ENCODE measurements around the gene FUT6. TPM values are rescaled to one million over a fixed set of nuclear protein-coding genes. Genes with fewer than 3 reads are reported as not detected.
A peak's percentile ranks its signal among the peaks of the same experiment; 100 is the strongest.

FUT6 gene
- total RNA-seq, 2 experiments from 2014 or later, result not detected

- ChIA-PET POLR2A (interaction anchor here (1.1 to 2.3 kb wide), 4 partner anchors 19 to 219 kb away, joined by 4 to 30 read pairs (median 14); partner anchors contain the start of genes NDUFA11 and VMAC), CTCF (interaction anchor here (0.6 to 2.3 kb wide), 42 partner anchors 8 to 892 kb away, joined by 3 to 58 read pairs (median 5); partner anchors contain the start of genes CATSPERD, CLPP, DUS3L and FUT6)
- Mint-ChIP-seq H3K27me3 (peaks cover 38% of the 10 kb centered on the region), H3K4me1 (peaks cover 23% of the 10 kb centered on the region), H3K9me3 (no peaks in the 10 kb centered on the region), H3K27ac (no peak overlapping the region), H3K36me3 (ENCODE audit: low read depth) (no peaks in the 10 kb centered on the region), H3K4me3 (peak overlapping the region; percentile 63)
- DNase-seq, result no peak
Measured at GRCh38 chr19:5803441-5803751, 36.1 kb downstream of the FUT6 start.

GRCh38 chr19:5801796-5802619 lies 37.5 kb downstream of the FUT6 start:
- ChIA-PET CTCF (no interaction called here), POLR2A (no interaction called here)
- Mint-ChIP-seq H3K9me3 (no peaks in the 10 kb centered on the region), H3K27ac (no peak overlapping the region), H3K36me3 (ENCODE audit: low read depth) (no peaks in the 10 kb centered on the region), H3K4me1 (peaks cover 23% of the 10 kb centered on the region), H3K27me3 (peaks cover 33% of the 10 kb centered on the region), H3K4me3 (no peak overlapping the region)
- DNase-seq, result no peak

GRCh38 chr19:5800361-5801270 lies 38.9 kb downstream of the FUT6 start:
- peaks cover 22% of the 10 kb centered on the region for H3K27me3 Mint-ChIP-seq
- H3K9me3 Mint-ChIP-seq, result no peaks in the 10 kb centered on the region
- H3K36me3 Mint-ChIP-seq (ENCODE audit: low read depth), result no peaks in the 10 kb centered on the region
- ChIA-PET POLR2A (interaction anchor here (1.4 kb wide), 1 partner anchor 10 kb away, joined by 4 read pairs; the partner anchor contains the start of gene DUS3L), CTCF (no interaction called here)
- peaks cover 23% of the 10 kb centered on the region for H3K4me1 Mint-ChIP-seq
- DNase-seq, result no peak
- no peak overlapping the region for H3K4me3 Mint-ChIP-seq
- no peak overlapping the region for H3K27ac Mint-ChIP-seq

- Mint-ChIP-seq H3K27me3 (peaks cover 18% of the 10 kb centered on the region), H3K27ac (no peak overlapping the region), H3K4me3 (no peak overlapping the region), H3K4me1 (peaks cover 20% of the 10 kb centered on the region), H3K9me3 (no peaks in the 10 kb centered on the region), H3K36me3 (ENCODE audit: low read depth) (no peaks in the 10 kb centered on the region)
- POLR2A ChIA-PET, result interaction anchor here (0.5 to 1.4 kb wide), 2 partner anchors 9 kb away, joined by 3 to 4 read pairs; partner anchors contain the start of gene DUS3L
- no peak for DNase-seq
- CTCF ChIA-PET, result no interaction called here
Measured at GRCh38 chr19:5799247-5800241, 40.0 kb downstream of the FUT6 start.

GRCh38 chr19:5798244-5798643 lies 41.3 kb downstream of the FUT6 start:
- H3K4me3 Mint-ChIP-seq, result no peak overlapping the region
- no peak overlapping the region for H3K27ac Mint-ChIP-seq
- no peaks in the 10 kb centered on the region for H3K36me3 Mint-ChIP-seq (ENCODE audit: low read depth)
- no peaks in the 10 kb centered on the region for H3K9me3 Mint-ChIP-seq
- DNase-seq, result no peak
- ChIA-PET CTCF (no interaction called here), POLR2A (interaction anchor here (1.5 kb wide), 1 partner anchor 10 kb away, joined by 3 read pairs; no protein-coding TSS in a partner anchor)
- peaks cover 10% of the 10 kb centered on the region for H3K27me3 Mint-ChIP-seq
- peaks cover 9% of the 10 kb centered on the region for H3K4me1 Mint-ChIP-seq

GRCh38 chr19:5795382-5795919 lies 44.1 kb downstream of the FUT6 start:
- DNase-seq, result no peak
- Mint-ChIP-seq H3K4me1 (peaks cover 8% of the 10 kb centered on the region), H3K36me3 (ENCODE audit: low read depth) (peaks cover 4% of the 10 kb centered on the region), H3K27me3 (peaks cover 2% of the 10 kb centered on the region), H3K27ac (no peak overlapping the region), H3K9me3 (no peaks in the 10 kb centered on the region), H3K4me3 (no peak overlapping the region)
- ChIA-PET POLR2A (interaction anchor here (1.5 to 3.0 kb wide), 2 partner anchors 9 to 108 kb away, joined by 4 to 6 read pairs; partner anchors contain the start of genes NDUFA11 and NRTN), CTCF (interaction anchor here (0.7 to 1.5 kb wide), 4 partner anchors 9 to 185 kb away, joined by 3 to 6 read pairs (median 4); partner anchors contain the start of gene NRTN)

- ChIA-PET CTCF (interaction anchor here (0.6 to 5.1 kb wide), 6 partner anchors 11 to 511 kb away, joined by 3 to 54 read pairs (median 4); no protein-coding TSS in a partner anchor), POLR2A (interaction anchor here (3.0 kb wide), 1 partner anchor 111 kb away, joined by 6 read pairs; the partner anchor contains the start of gene NDUFA11)
- H3K36me3 Mint-ChIP-seq (ENCODE audit: low read depth), result peaks cover 18% of the 10 kb centered on the region
- no peak overlapping the region for H3K4me3 Mint-ChIP-seq
- no peak for DNase-seq
- no peak overlapping the region for H3K27ac Mint-ChIP-seq
- H3K4me1 Mint-ChIP-seq, result peaks cover 16% of the 10 kb centered on the region
- H3K27me3 Mint-ChIP-seq, result no peaks in the 10 kb centered on the region
- H3K9me3 Mint-ChIP-seq, result no peaks in the 10 kb centered on the region
Measured at GRCh38 chr19:5793188-5793587, 46.3 kb downstream of the FUT6 start.

- no peaks in the 10 kb centered on the region for H3K9me3 Mint-ChIP-seq
- ChIA-PET POLR2A (interaction anchor here (1.9 kb wide), 1 partner anchor 101 kb away, joined by 6 read pairs; no protein-coding TSS in a partner anchor), CTCF (interaction anchor here (0.6 to 5.1 kb wide), 2 partner anchors 12 to 329 kb away, joined by 3 to 54 read pairs; no protein-coding TSS in a partner anchor)
- H3K4me1 Mint-ChIP-seq, result peaks cover 16% of the 10 kb centered on the region
- peaks cover 21% of the 10 kb centered on the region for H3K36me3 Mint-ChIP-seq (ENCODE audit: low read depth)
- H3K27ac Mint-ChIP-seq, result no peak overlapping the region
- H3K27me3 Mint-ChIP-seq, result no peaks in the 10 kb centered on the region
- no peak for DNase-seq
- no peak overlapping the region for H3K4me3 Mint-ChIP-seq
Measured at GRCh38 chr19:5792224-5792623, 47.3 kb downstream of the FUT6 start.

- H3K9me3 Mint-ChIP-seq, result no peaks in the 10 kb centered on the region
- CTCF ChIA-PET, result interaction anchor here (0.7 to 5.1 kb wide), 7 partner anchors 12 to 113 kb away, joined by 3 to 54 read pairs (median 4); partner anchors contain the start of gene NDUFA11
- no peaks in the 10 kb centered on the region for H3K27me3 Mint-ChIP-seq
- DNase-seq, result peak; percentile 97
- H3K36me3 Mint-ChIP-seq (ENCODE audit: low read depth), result peaks cover 31% of the 10 kb centered on the region
- H3K4me3 Mint-ChIP-seq, result peak within 1 kb of the TSS; percentile 99
- peaks cover 16% of the 10 kb centered on the region for H3K4me1 Mint-ChIP-seq
- POLR2A ChIA-PET, result interaction anchor here (0.6 to 2.6 kb wide), 10 partner anchors 8 to 113 kb away, joined by 3 to 17 read pairs (median 4); partner anchors contain the start of genes CATSPERD, LONP1 and NDUFA11
- H3K27ac Mint-ChIP-seq, result peak within 1 kb of the TSS; percentile 100
Measured at GRCh38 chr19:5790559-5791520, 48.7 kb downstream of the FUT6 start, which contains the start of gene DUS3L. TSS of gene DUS3L (minus strand) at chr19:5791163. CDS start at chr19:5791141, 22 bp downstream.

GRCh38 chr19:5789886-5790558 lies 49.5 kb downstream of the FUT6 start:
- POLR2A ChIA-PET, result interaction anchor here (0.6 to 2.6 kb wide), 10 partner anchors 9 to 174 kb away, joined by 3 to 17 read pairs (median 4); partner anchors contain the start of genes CATSPERD, LONP1, NDUFA11 and SAFB
- CTCF ChIA-PET, result interaction anchor here (1.1 to 5.1 kb wide), 6 partner anchors 14 to 114 kb away, joined by 3 to 54 read pairs (median 4); partner anchors contain the start of gene NDUFA11
- H3K36me3 Mint-ChIP-seq (ENCODE audit: low read depth), result peaks cover 34% of the 10 kb centered on the region
- no peak for DNase-seq
- no peaks in the 10 kb centered on the region for H3K9me3 Mint-ChIP-seq
- H3K4me1 Mint-ChIP-seq, result peaks cover 16% of the 10 kb centered on the region
- H3K27me3 Mint-ChIP-seq, result no peaks in the 10 kb centered on the region
- H3K4me3 Mint-ChIP-seq, result peak overlapping the region; percentile 99
- H3K27ac Mint-ChIP-seq, result peak overlapping the region; percentile 100
